ENCODE measurements around the gene ABCC4. TPM values are rescaled to one million over a fixed set of nuclear protein-coding genes. Genes with fewer than 3 reads are reported as not detected.

Gene ABCC4
- total and polyA plus RNA-seq, 2 of the 13 experiments (the other 11 are each of a cell fraction or from before 2014, with no cell fraction given), result 4.2 to 11.3 TPM

- WGBS (ENCODE audit: low lambda C conversion rate), result 89% methylated on average over 2 of the region's 2 CpGs
- H3K36me3 ChIP-seq (replicated peaks in 1 of 2; ENCODE audit: control insufficient read depth in 1 of 2, insufficient read depth in 2 of 2, low read length in 2 of 2), result no peaks in the 10 kb centered on the region; a peak in 1 of 5 replicates
- no peak for FAIRE-seq
- no peaks in the 10 kb centered on the region for H3K9me3 ChIP-seq (ENCODE audit: low read length)
- ChIA-PET POLR2A (no interaction called here), CTCF (ENCODE audit: low intra/inter-chr PET ratio, low total read pairs) (no interaction called here)
- no peak overlapping the region for H3K4me2 ChIP-seq (ENCODE audit: low read depth, low read length)
- intact Hi-C loops (cut with micrococcal nuclease; ENCODE audit: unreplicated experiment), result loop anchor here (5.0 kb wide), 1 partner anchor 42 kb away; no protein-coding TSS in a partner anchor
- H2AFZ ChIP-seq (ENCODE audit: low read length), result no peak overlapping the region
- in situ Hi-C loops (cut with HindIII; ENCODE audit: extremely low pct_ligation_motif_present, low pct_unique_long_range_greater_than_20kb), result no loop called here
- no peak overlapping the region for H3K4me3 ChIP-seq (replicated peaks in 1 of 3; ENCODE audit: insufficient read depth in 1 of 3, low read depth in 2 of 3, low read length in 3 of 3)
- H3K79me2 ChIP-seq (ENCODE audit: insufficient read depth, low read length), result no peaks in the 10 kb centered on the region
- no peak for DNase-seq (ENCODE audit: low spot score)
- no peak overlapping the region for H3K9ac ChIP-seq (ENCODE audit: insufficient read depth, low read depth, low read length)
- no peak for ATAC-seq
- BruUV-seq (replicated peaks), result no TSS peak
- no peaks in the 10 kb centered on the region for H4K20me1 ChIP-seq (ENCODE audit: insufficient read depth, low read length)
- no peaks in the 10 kb centered on the region for H3K27me3 ChIP-seq (ENCODE audit: control insufficient read depth in 1 of 2, insufficient read depth in 2 of 2, low read length in 2 of 2)
- no peak for TF ChIP-seq THRA (CRISPR knock-in tag; IDR thresholded peaks at IDR 0.05; ENCODE audit: borderline replicate concordance)
- no peak for TF ChIP-seq ZNF430 (CRISPR knock-in tag; IDR thresholded peaks at IDR 0.05)
- TF ChIP-seq NFYB (CRISPR knock-in tag; IDR thresholded peaks at IDR 0.05), result no peak
- TF ChIP-seq ZNF749 (CRISPR knock-in tag; IDR thresholded peaks at IDR 0.05; ENCODE audit: borderline replicate concordance), result no peak
- TF ChIP-seq ZBTB8A (CRISPR knock-in tag; IDR thresholded peaks at IDR 0.05; ENCODE audit: borderline replicate concordance, low read depth), result no peak
- TF ChIP-seq ISX (CRISPR knock-in tag; conservative IDR thresholded peaks at IDR 0.05), result no peak
- TF ChIP-seq ZBTB2 (CRISPR knock-in tag; IDR thresholded peaks at IDR 0.05; ENCODE audit: low read depth), result no peak
- TF ChIP-seq ZNF816 (CRISPR knock-in tag; IDR thresholded peaks at IDR 0.05; ENCODE audit: borderline replicate concordance), result no peak
- TF ChIP-seq ZMYM3 (CRISPR knock-in tag; IDR thresholded peaks at IDR 0.05), result no peak
- no peak for TF ChIP-seq ZNF329 (CRISPR knock-in tag; IDR thresholded peaks at IDR 0.05; ENCODE audit: low read depth)
- no peak for TF ChIP-seq ZNF260 (CRISPR knock-in tag; IDR thresholded peaks at IDR 0.05; ENCODE audit: borderline replicate concordance, low read depth)
- no peak for TF ChIP-seq AFF4 (CRISPR knock-in tag; IDR thresholded peaks at IDR 0.05)
- no peak for TF ChIP-seq MXD4 (CRISPR knock-in tag; IDR thresholded peaks at IDR 0.05)
- TF ChIP-seq ZNF850 (CRISPR knock-in tag; conservative IDR thresholded peaks at IDR 0.05), result no peak
- H3K27ac ChIP-seq (ENCODE audit: extremely low read length, insufficient read depth, low read length), result no peak overlapping the region
- H3K4me1 ChIP-seq (ENCODE audit: insufficient read depth, low read length), result peaks cover 49% of the 10 kb centered on the region
Measured at GRCh38 chr13:95120650-95121049, 180.6 kb downstream of the ABCC4 start.

Measured in HepG2 (cell line).